ENCODE data around the gene CCDC74A. TPM values are rescaled to one million over a fixed set of nuclear protein-coding genes. Genes with fewer than 3 reads are reported as not detected.

The CCDC74A gene
- total RNA-seq, 1 experiment from 2014 or later: 4.0 TPM

DNA sequence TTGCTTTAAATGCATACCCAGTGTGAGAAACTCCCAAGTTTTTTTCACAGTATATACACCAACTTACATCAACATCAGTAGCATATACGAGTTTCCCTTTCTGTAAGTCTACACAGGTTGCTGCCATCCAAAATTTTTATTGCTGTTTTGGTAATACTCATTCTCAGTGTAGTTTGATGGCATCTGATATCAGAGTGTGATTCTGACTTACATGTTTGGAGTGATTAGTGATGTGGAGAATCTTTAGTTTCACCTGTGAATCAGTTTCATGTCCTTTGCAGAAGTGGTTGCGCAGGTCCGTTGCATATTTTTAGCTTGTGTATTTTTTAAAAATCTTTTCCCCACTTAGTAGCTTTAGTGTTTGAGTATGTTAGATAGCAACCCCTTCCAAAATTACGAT lies 50.1 kb downstream of the CCDC74A start:
- no peak for DNase-seq
- Histone ChIP-seq H3K79me2 (ENCODE audit: low read depth) (no peaks in the 10 kb centered on the region), H3F3A (ENCODE audit: insufficient read depth, low read depth) (no peaks in the 10 kb centered on the region), H3K4me1 (replicated peaks; ENCODE audit: insufficient read depth) (no peaks in the 10 kb centered on the region), H2AFZ (no peak overlapping the region), H3K4me2 (no peak overlapping the region), H3K9me2 (ENCODE audit: insufficient read depth) (no peaks in the 10 kb centered on the region), H4K20me1 (ENCODE audit: insufficient read depth) (no peaks in the 10 kb centered on the region; the same call in 1 of the 2 replicates), H3K4me3 (no peak overlapping the region), H3K9me3 (ENCODE audit: insufficient read depth, low read depth) (no peaks in the 10 kb centered on the region), H3K27me3 (ENCODE audit: insufficient read depth, low read depth) (peaks cover 92% of the 10 kb centered on the region), H3K36me3 (ENCODE audit: low read depth) (no peaks in the 10 kb centered on the region), H3K27ac (no peak overlapping the region)
- TF ChIP-seq CTCF (conservative IDR thresholded peaks at IDR 0.05) (no peak), EZH2 (IDR thresholded peaks at IDR 0.05; ENCODE audit: low read depth) (no peak)
- intact Hi-C loops (cut with micrococcal nuclease; ENCODE audit: unreplicated experiment): no loop called here
- CTCF ChIA-PET: no interaction called here
- no TSS peak for BruUV-seq (replicated peaks)
- POLR2A ChIA-PET (ENCODE audit: unreplicated experiment): no interaction called here

GRCh38 chr2:131580187-131580586 lies 52.5 kb downstream of the CCDC74A start:
- no peaks in the 10 kb centered on the region for H3K36me3 ChIP-seq (ENCODE audit: low read depth)
- H3K27ac ChIP-seq: no peak overlapping the region
- peaks cover 91% of the 10 kb centered on the region for H3K27me3 ChIP-seq (ENCODE audit: insufficient read depth, low read depth)
- no peak overlapping the region for H3K4me3 ChIP-seq
- intact Hi-C loops (cut with micrococcal nuclease; ENCODE audit: unreplicated experiment): no loop called here
- no peaks in the 10 kb centered on the region for H3F3A ChIP-seq (ENCODE audit: insufficient read depth, low read depth)
- H3K4me2 ChIP-seq: no peak overlapping the region
- H3K9me3 ChIP-seq (ENCODE audit: insufficient read depth, low read depth): no peaks in the 10 kb centered on the region
- no peaks in the 10 kb centered on the region for H3K79me2 ChIP-seq (ENCODE audit: low read depth)
- ChIA-PET POLR2A (ENCODE audit: unreplicated experiment) (no interaction called here), CTCF (no interaction called here)
- H3K9me2 ChIP-seq (ENCODE audit: insufficient read depth): no peaks in the 10 kb centered on the region
- TF ChIP-seq EZH2 (IDR thresholded peaks at IDR 0.05; ENCODE audit: low read depth) (no peak), CTCF (conservative IDR thresholded peaks at IDR 0.05) (no peak)
- no peaks in the 10 kb centered on the region for H4K20me1 ChIP-seq (ENCODE audit: insufficient read depth)
- DNase-seq: no peak
- no peaks in the 10 kb centered on the region for H3K4me1 ChIP-seq (replicated peaks; ENCODE audit: insufficient read depth)
- BruUV-seq (replicated peaks): no TSS peak
- no peak overlapping the region for H2AFZ ChIP-seq

Small RNAs within 50 kb of the gene (microRNA-seq; reads per million reads assigned to microRNA genes)
- gene MIR4784 (ENCODE audit: borderline number of aligned reads, borderline replicate concordance): not detected

Other genes starting within 250 kb of the CCDC74A start
- not detected in 2 replicates for gene RAB6D, start 163.7 kb upstream of the CCDC74A start, total RNA-seq (2021)
- gene TUBA3D, start 51.8 kb upstream of the CCDC74A start, total RNA-seq (2021): not detected in 2 replicates
- gene MZT2A, start 35.5 kb upstream of the CCDC74A start, total RNA-seq (2021): 202 and 229 TPM in 2 replicates